SK-N-SH (cell line): ENCODE measurements around the gene NCBP2L.

Experiments
- CTCF ChIP-seq: fragments of 200-600 bp; sonication (generic); IDR thresholded peaks from 2 replicates; pipeline ENCODE4 v1.6.1; 2017; ENCODE audit warnings: antibody characterized with exemption, mild to moderate bottlenecking, moderate library complexity
- EZH2phosphoT487 ChIP-seq: fragments of 200-600 bp; sonication (generic); IDR thresholded peaks from 2 replicates; pipeline ENCODE4 v1.6.1; 2017; ENCODE audit warnings: low read depth, mixed run types, mild to moderate bottlenecking, antibody characterized with exemption, moderate library complexity, borderline replicate concordance
- IRF3 ChIP-seq: fragments of 150-350 bp; IDR thresholded peaks from 2 replicates; pipeline ENCODE4 v1.6.1; 2016; ENCODE audit warnings: mild to moderate bottlenecking, low read depth, low read length
- MAX ChIP-seq: IDR thresholded peaks from 2 replicates; pipeline ENCODE4 v1.4.0; 2012; ENCODE audit warnings: low read depth
- USF1 ChIP-seq: IDR thresholded peaks from 2 replicates; pipeline ENCODE4 v1.4.0; 2012; ENCODE audit warnings: low read depth, borderline replicate concordance
- ZBTB33 ChIP-seq: IDR thresholded peaks from 2 replicates; pipeline ENCODE4 v1.4.0; 2012; ENCODE audit warnings: low read depth, borderline replicate concordance

GRCh38 chrX:107747596-107748161 is 29.9 kb upstream of the NCBP2L start:
- TF ChIP-seq CTCF (no peak), ZBTB33 (no peak), USF1 (no peak), IRF3 (no peak), MAX (no peak), EZH2phosphoT487 (no peak)
